ENCODE data around the gene PDCD1LG2.

Gene PDCD1LG2

GRCh38 chr9:5532790-5533189 is 22.5 kb downstream of the PDCD1LG2 start:
- DNase-seq = no peak

DNA sequence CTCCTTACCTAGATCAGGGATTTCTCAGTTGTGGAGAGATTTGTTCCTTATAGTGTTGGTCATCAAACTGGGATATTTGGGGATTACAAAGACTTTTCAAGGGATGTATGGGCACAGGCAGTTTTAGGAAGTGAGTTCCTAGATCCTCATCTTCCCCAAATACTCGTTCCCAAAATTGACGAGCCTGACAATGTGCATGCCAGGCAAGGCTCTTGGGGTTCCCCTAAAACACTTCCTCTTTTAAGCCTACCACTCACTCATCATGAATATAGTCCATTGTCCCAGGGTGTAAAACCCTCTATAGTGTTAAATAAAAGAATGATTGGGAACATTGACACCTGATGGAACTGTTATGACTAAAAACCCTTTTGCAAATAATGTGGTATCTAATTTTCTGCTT is 26.4 kb downstream of the PDCD1LG2 start:
- no peak for DNase-seq

DNA sequence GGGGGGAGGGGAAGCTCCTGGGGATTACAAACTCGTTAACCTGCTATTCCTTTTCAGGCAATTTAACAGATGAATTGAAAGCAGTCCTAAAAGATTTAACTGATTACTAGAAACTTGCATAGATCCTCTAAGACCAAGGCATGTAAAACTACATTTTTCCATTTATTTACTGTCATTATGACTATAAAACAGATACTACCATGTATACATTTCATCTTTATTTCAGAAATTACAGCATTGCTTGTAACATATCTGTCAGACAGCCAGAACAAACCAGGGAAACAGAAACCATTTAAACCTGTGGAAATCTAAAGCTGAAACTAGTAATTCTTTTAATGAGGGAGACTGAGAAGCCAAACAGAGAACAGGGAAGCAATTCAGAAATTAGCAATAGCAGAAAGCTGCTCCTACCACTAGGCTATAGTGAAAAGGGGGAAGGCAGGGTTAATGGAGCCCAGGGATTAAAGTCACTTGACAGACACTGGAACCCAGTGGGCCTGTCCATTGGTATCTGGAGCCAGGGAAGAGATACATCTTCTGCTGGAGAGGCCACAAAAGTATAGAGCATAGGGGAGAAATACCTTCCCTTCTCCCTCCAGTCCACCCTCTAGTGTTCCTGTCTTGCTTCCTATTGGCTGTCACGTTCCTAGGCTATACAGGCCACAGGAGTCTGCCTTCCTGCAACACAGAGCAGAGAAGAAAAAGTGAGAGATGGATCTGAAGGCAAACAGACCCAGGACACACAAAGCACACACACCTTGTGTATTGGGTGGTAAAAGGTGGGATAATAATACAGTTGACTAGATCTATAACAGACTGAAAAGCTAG is 33.8 kb downstream of the PDCD1LG2 start:
- no peak for DNase-seq

GRCh38 chr9:5549658-5550650 is 39.6 kb downstream of the PDCD1LG2 start:
- DNase-seq = no peak

- DNase-seq = no peak
Observed at GRCh38 chr9:5551368-5552150, 41.2 kb downstream of the PDCD1LG2 start.

GRCh38 chr9:5552301-5552700 is 42.0 kb downstream of the PDCD1LG2 start:
- no peak for DNase-seq

DNA sequence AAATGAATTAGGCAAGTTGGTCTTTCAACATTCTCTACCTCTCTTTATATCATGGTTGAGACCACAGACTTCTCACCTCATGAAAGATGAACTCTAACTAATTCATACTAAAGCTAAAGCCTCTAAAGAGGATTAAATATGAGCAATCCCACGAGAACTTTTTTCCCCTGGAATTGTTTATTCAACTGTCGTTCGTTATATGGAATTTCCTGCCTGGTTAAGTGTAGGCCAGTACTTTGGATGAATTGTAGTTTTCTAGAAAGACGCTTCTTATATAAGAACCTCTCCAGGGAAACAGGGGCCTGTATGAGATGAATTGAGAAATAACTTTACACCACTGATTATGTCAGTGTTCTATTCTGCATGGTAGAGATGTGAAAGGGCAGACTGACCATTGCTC is 42.9 kb downstream of the PDCD1LG2 start:
- DNase-seq = no peak

DNA sequence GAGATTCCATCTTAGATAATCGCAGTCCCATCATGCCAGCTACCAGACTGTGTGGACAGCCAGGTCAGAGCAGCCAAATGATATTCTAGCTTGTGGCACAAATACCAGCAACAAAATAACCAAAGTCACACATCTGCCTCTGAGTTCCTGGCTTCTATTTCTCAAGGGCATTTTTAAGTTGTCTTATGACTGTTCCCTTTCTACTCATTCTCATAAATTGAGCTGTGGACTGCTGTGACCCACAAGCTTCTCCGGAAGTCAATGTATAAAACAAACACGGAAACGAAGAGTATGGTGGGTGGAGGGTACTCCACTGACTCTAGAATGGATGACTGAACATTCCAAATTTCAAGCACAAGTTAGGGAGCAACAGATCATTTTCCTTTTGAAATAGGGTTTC is 43.9 kb downstream of the PDCD1LG2 start:
- DNase-seq = no peak

DNA sequence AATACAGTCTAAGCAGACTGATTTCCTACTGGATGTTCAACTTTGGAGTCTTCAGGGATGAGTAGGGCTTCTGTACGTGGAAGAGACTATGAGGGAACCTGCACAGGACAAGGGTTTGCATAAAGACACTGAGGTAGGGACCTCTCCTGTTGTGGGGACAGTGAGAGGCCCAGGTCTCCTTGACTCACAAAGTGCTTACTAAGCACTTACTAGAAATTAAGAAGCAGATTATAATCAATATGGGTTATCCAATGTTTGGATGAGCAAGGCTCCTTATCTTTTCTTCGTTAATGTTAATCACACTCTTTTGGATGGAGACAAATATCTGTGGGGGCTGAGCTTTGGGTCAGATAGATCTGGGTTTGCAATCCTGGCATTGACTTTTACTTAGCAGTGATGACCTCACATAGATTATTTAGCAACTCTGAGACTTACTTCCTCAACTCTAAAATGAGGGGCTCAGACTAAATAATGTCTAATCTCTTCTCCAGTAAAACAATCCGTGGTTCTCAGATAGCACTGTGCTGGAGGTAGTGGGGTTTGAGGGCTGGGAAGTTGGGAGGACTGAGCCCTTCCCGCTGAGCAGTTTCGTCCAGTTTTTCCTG is 45.9 kb downstream of the PDCD1LG2 start:
- no peak for DNase-seq

DNA sequence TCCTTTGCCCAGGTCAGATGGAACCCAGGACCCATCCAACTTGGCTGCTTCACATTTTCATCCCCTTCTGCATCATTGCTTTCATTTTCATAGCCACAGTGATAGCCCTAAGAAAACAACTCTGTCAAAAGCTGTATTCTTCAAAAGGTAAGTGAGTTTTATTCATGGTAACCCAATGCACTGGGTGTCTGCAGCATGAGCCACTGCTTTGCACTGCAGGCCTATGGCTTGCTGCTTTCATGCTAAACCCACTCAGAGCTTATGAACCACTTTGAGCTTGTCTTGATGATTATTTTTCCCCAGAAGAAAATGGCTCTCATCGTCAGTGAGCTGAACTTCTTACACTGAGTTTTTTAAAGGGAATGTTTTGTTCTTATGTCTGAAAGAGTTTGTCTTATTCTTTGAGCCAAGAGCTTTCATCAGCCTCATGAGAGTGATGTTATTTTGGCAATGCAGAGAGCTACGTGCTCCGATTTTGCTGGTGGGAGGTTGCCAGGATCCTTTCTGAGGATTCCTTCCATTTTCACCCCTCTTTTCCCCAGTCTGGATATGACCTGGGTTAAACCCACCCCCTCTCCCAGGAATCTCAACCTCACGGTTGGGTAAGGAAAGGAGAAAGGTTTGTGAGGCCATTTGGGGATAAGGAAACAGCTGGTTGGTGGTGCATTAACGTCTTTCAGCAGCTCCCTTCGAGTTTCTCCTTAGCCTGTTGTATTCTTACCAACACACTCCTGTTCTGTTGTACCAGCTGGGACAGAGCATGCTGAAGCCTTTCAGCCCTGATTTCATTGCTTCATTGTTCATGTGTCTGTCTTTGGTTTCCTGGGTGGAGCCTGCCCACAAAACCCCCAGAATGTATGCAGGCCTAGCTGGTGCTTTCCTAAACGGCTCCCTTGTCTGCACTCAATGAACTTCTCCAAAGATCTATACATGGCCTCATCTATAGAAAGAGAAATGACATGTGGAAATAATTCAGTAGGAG is 47.6 kb downstream of the PDCD1LG2 start:
- peak in 1 of 2 experiments; percentile 35 for DNase-seq

GRCh38 chr9:5559659-5560058 is 49.3 kb downstream of the PDCD1LG2 start:
- DNase-seq = no peak

DNA sequence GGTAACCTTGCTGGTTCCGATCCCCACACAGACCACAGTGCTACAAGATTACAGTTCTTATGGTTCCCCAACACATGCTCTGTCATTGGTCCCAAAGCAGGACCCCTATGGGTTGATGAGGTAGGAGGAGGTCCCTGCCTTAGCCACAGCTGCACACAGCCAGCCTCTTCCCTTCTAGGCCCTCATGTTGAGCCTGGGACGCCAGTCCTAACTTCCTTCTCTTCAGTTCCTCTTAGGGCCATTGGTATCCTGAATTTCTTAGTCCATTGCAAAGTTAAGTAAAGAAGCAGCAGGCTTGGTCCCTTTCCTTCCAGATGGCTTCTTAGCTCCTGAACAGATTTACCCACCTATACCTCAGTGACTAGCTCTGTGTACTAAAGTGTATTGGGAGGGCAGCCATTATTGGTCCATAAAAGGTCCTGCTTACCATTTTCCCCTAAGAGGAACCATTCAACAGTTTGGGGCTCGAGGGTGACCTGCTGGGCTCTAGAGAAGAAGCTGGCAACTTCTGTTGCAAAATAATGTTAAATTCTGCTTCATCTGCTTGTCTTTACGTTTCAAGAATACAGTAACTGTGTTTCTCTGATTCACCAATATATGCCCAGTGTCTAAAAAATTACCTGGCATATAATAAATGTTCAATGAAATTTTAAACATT is 50.2 kb downstream of the PDCD1LG2 start:
- DNase-seq = no peak

GRCh38 chr9:5561828-5562488 is 51.6 kb downstream of the PDCD1LG2 start:
- no peak for DNase-seq

GRCh38 chr9:5562806-5563416 is 52.6 kb downstream of the PDCD1LG2 start:
- no peak for DNase-seq

DNA sequence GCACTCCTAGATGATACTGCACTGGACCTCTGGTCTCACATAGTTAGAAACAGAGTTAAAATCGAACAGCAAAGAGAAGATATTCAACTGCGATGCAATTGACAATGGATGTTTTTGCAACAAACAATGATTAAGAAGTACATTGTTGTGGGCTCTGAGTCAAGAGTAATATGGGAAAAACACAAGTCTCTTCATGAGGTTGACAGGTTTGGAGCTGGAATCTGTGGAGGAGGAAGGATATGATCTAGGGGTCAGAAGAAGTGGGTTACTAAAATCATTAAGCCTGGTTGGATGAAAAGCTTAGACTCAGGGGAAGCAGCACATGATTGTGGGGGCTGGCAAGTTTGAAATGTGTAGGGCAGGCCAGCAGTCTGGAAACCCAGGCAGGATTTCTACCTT is 53.1 kb downstream of the PDCD1LG2 start:
- DNase-seq = no peak

DNA sequence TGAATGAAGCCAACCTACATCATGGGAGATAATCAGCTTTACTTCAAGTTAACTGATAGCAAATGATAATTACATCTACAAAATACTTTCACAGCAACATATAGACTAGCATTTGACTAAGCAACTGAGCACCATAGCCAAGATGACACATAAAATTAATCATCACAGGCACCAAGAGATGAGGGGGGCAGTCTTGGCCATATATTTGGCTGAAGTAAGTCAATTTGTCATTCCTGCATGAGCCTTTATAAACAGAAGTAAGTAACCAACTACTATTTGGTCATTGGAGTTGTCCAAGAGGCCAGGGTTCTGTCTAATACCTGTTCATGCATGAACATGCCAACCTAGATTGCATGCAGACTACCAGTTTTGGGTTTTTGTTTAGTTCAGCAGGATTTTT is 53.6 kb downstream of the PDCD1LG2 start:
- no peak for DNase-seq

GRCh38 chr9:5566054-5566618 is 55.8 kb downstream of the PDCD1LG2 start:
- no peak for DNase-seq

GRCh38 chr9:5568868-5569267 is 58.5 kb downstream of the PDCD1LG2 start:
- DNase-seq = no peak

DNA sequence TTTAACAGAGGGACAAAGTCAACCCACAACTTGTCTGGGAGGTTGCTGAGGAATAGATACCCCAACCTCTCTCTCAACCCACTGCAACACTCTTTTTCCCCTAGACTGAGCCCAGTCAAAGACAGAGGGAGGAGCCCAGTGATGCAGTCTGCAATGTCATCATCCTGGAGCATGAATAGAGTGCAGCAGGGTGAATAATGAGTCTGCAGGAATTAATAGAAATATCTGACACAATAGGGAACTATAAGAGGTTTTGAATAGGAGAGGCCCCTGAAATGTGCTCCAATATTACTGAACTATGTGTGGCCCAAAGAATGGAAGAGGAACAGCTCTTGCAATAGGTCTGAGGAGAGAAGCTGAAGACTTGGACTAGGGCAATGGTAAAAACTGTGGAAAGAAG is 59.1 kb downstream of the PDCD1LG2 start:
- no peak for DNase-seq
